Epithelial cell of proximal tubule (primary cell): ENCODE results near the gene CISH. TPM values are rescaled to one million over a fixed set of nuclear protein-coding genes. Genes with fewer than 3 reads are reported as not detected.

Experiments used
- DNase-seq: peaks from one replicate; pipeline ENCODE4 v3.0.0-alpha.2; 2011; ENCODE audit warnings: low read depth
- H3K4me3 ChIP-seq: 2 replicates; pipeline ENCODE4 v1.5.1; 2011; ENCODE audit warnings: low read depth, mild to moderate bottlenecking, low read length
- CTCF ChIP-seq: conservative IDR thresholded peaks from 2 replicates; pipeline ENCODE4 v1.5.1; 2012; ENCODE audit warnings: low read depth, mild to moderate bottlenecking, low read length
- total RNA-seq: library from RNA; depleted of rRNA; stranded (reverse); fragments of >200 nt; gene quantifications from 2 replicates; pipeline ENCODE4 v1.2.3, GENCODE V29; 2015

The CISH gene
- total RNA-seq, 1 donor from 2014 or later: 1.8 TPM

DNA sequence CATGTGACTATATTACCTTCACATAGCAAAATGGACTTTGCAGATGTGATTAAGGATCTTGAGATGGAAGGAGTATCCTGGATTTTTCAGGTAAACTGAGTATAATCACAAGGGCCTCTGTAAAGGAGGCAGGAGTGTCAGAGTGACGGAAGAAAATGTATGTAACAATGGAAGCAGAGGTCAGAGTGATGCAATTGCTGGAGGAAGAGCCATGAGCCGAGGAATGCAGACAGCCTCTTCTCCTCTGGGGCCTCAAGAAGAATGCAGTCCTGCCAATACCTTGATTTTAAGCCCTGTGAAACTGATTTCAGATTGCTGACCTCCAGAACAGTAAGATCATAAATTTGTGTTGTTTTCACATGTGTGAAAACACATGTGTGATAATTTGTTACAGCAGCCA, 27.2 kb downstream of the CISH start:
- H3K4me3 ChIP-seq: no peak overlapping the region
- TF ChIP-seq CTCF: no peak
- no peak for DNase-seq

DNA sequence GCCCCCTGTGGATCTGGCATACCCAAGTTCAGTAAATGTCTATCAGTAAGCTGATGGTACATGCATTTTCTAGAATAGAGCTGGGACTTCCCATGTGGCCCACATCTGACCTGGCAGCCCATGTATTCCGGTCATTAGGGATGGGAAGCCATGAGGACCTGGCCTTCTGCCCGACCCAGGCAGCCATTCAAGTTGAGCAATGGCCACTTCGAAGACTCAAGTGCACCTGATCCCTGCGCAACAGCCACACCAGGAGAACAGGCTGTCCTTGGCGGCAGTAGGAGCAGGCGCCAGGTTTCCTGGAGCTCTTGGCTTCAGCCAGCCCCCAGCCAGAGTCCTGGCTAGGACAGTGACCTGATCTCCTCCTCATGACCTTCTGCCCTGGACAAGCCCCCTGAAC, 27.7 kb downstream of the CISH start:
- no peak for DNase-seq
- H3K4me3 ChIP-seq: no peak overlapping the region
- TF ChIP-seq CTCF: no peak

- DNase-seq: no peak
Observed at GRCh38 chr3:50582083-50582482, 29.5 kb downstream of the CISH start.

GRCh38 chr3:50581459-50581842, 30.1 kb downstream of the CISH start:
- TF ChIP-seq CTCF: no peak
- no peak overlapping the region for H3K4me3 ChIP-seq
- no peak for DNase-seq

More at GRCh38 chr3:50582083-50582482, 29.5 kb downstream of the CISH start:
- TF ChIP-seq CTCF: no peak
- no peak overlapping the region for H3K4me3 ChIP-seq

DNA sequence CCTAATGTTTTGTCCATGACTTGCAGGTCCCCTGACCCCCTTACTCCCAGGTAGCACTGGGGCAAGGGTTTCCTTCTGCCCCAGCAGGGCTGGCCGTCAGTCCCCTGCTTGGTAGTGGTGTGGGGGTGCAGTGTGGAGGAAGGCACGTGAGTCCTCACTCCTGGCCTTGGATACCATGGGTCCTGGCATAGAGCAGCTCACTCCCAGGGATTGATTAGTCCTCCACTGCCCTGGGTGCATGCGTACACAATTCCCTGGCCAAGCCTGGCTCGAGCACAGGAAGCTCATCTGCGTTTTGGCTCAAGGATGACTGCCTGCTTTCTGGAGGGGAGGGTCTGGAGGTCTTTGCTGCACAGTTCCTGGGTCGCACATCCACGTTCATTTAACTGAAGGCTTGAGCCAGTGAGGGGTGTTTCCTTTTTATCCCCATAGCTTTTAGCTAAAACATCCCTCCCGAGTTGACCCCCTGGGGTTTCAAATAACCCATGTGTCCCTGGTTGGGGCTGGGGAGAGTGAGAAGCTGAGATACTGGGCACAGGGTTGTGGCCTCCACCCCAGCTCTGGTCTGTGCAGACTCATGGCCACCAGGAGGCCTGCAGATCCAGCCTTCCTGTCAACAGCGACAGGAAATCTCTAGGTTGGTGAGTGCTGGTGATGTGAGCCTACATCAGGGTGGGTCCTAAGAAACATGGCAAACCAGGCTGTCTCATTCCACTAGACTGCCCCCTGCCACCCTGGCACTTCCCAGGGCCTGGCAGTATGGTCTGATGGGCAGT, 30.7 kb downstream of the CISH start:
- TF ChIP-seq CTCF: peak; percentile 27
- no peak overlapping the region for H3K4me3 ChIP-seq
- DNase-seq: no peak

GRCh38 chr3:50577348-50577747, 34.2 kb downstream of the CISH start:
- TF ChIP-seq CTCF: no peak
- no peak for DNase-seq

GRCh38 chr3:50575372-50575771, 36.2 kb downstream of the CISH start:
- no peak for DNase-seq
- H3K4me3 ChIP-seq: no peak overlapping the region
- no peak for TF ChIP-seq CTCF

More at GRCh38 chr3:50577348-50577747, 34.2 kb downstream of the CISH start:
- H3K4me3 ChIP-seq: no peak overlapping the region
